ENCODE results near the gene VPS51. TPM values are rescaled to one million over a fixed set of nuclear protein-coding genes. Genes with fewer than 3 reads are reported as not detected.

VPS51 gene
- polyA plus RNA-seq (2013, experiment 1 of 2), result 48.2 TPM
- polyA plus RNA-seq (2013, experiment 2 of 2), result 46.6 TPM

GRCh38 chr11:65095974-65096806, at the start of gene VPS51:
Gene VPS51, plus strand, starts transcription at chr11:65096214. Its CDS starts 37 bp downstream, at chr11:65096251.
- peak within 1 kb of the TSS; percentile 8 for H3K4ac ChIP-seq (ENCODE audit: low read depth, low read length)

DNA sequence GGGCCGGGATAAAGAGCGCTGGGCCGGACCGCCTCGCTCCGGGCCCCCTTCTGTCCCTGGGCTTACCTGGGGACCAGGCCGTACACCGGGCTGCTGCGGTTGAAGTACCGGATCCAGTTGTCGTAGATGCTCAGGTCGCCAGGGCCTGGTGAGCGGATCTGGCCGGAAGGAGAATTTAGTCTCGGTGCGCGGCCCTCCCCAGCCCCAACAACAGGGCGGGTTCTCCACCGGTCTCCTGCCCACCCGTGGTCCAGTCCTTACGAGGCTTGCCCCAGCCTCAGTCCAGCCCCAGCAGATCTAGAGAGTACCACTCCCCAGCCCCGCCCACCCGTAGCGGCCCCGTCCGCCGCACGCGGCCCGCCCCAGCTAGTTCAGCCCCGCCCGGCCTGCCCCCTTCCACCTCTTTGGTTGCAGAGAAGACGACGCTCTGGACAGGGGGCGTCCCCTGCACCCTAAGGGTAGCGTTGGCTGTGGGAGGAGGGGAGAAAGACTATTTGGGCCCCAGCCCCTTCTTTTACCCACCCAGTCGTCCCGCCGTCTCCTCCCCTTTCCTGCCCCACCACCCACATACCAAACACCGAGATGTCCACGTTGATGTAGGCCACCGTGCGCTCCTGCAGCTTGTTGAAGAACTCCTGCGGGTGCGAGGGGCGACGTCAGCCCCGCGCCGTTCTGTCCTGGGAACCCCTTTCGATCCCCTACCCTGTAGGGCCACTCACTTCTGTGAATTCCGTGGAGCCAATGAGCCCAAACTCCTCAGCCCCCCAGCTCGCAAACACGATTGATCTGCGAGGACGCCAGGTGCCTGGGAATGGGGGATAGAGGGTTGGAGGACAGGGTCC, 48.2 kb upstream of the VPS51 start:
- no peak overlapping the region for H3K4me3 ChIP-seq (ENCODE audit: low read length)
- WGBS (ENCODE audit: extremely low coverage, insufficient coverage, low lambda C conversion rate), result no CpG with 5 or more reads among the region's 56 CpGs

More at GRCh38 chr11:65095974-65096806, at the start of gene VPS51:
- peaks cover 5% of the 10 kb centered on the region for H3K79me1 ChIP-seq (ENCODE audit: low read length)
- peak within 1 kb of the TSS; percentile 78 for H3K56ac ChIP-seq (ENCODE audit: low read length)
- H3K23ac ChIP-seq (ENCODE audit: low read length), result no peak within 1 kb of the TSS
- no peak within 1 kb of the TSS for H4K5ac ChIP-seq (ENCODE audit: low read length)
- no peak within 1 kb of the TSS for H3K18ac ChIP-seq (ENCODE audit: low read length)
- H2AK5ac ChIP-seq (ENCODE audit: low read length), result no peak within 1 kb of the TSS
- no peak within 1 kb of the TSS for H2BK5ac ChIP-seq (ENCODE audit: low read length)
- peaks cover 2% of the 10 kb centered on the region for H3K36me3 ChIP-seq (ENCODE audit: control insufficient read depth, insufficient read depth, low read length)
- no peak within 1 kb of the TSS for H2BK15ac ChIP-seq (replicated peaks; ENCODE audit: low read depth)
- H4K8ac ChIP-seq (ENCODE audit: low read depth, low read length), result peak within 1 kb of the TSS; percentile 95
- H2BK120ac ChIP-seq (ENCODE audit: low read depth, low read length), result no peak within 1 kb of the TSS
- peak within 1 kb of the TSS; percentile 28 for H3K4me2 ChIP-seq (ENCODE audit: low read length)
- H3K79me2 ChIP-seq (ENCODE audit: control insufficient read depth, insufficient read depth, low read length), result peaks cover 3% of the 10 kb centered on the region
- peak; percentile 96 for DNase-seq
- no peaks in the 10 kb centered on the region for H3K27me3 ChIP-seq (ENCODE audit: insufficient read depth, low read length, poor library complexity)
- H3K9ac ChIP-seq (ENCODE audit: low read length), result peak within 1 kb of the TSS; percentile 66
- H3K4me3 ChIP-seq (ENCODE audit: low read length), result peak within 1 kb of the TSS; percentile 65
- H3K4me1 ChIP-seq (ENCODE audit: control insufficient read depth, low read depth, low read length), result peaks cover 3% of the 10 kb centered on the region
- H3K27ac ChIP-seq (ENCODE audit: low read depth, low read length), result no peak within 1 kb of the TSS
- WGBS (ENCODE audit: extremely low coverage, insufficient coverage, low lambda C conversion rate), result no CpG with 5 or more reads among the region's 52 CpGs

GRCh38 chr11:65051398-65051858, 44.6 kb upstream of the VPS51 start:
- Histone ChIP-seq H3K27me3 (ENCODE audit: insufficient read depth, low read length, poor library complexity) (no peaks in the 10 kb centered on the region), H3K4ac (ENCODE audit: low read depth, low read length) (no peak overlapping the region), H3K4me3 (ENCODE audit: low read length) (no peak overlapping the region), H2BK15ac (replicated peaks; ENCODE audit: low read depth) (no peak overlapping the region), H2AK5ac (ENCODE audit: low read length) (no peak overlapping the region), H3K79me1 (ENCODE audit: low read length) (no peaks in the 10 kb centered on the region), H4K8ac (ENCODE audit: low read depth, low read length) (no peak overlapping the region), H3K36me3 (ENCODE audit: control insufficient read depth, insufficient read depth, low read length) (no peaks in the 10 kb centered on the region), H2BK5ac (ENCODE audit: low read length) (no peak overlapping the region), H2BK120ac (ENCODE audit: low read depth, low read length) (no peak overlapping the region), H3K4me1 (ENCODE audit: control insufficient read depth, low read depth, low read length) (peaks cover 5% of the 10 kb centered on the region), H3K4me2 (ENCODE audit: low read length) (no peak overlapping the region), H3K18ac (ENCODE audit: low read length) (no peak overlapping the region), H3K27ac (ENCODE audit: low read depth, low read length) (no peak overlapping the region), H3K79me2 (ENCODE audit: control insufficient read depth, insufficient read depth, low read length) (no peaks in the 10 kb centered on the region), H3K56ac (ENCODE audit: low read length) (no peak overlapping the region), H3K23ac (ENCODE audit: low read length) (no peak overlapping the region), H3K9ac (ENCODE audit: low read length) (no peak overlapping the region), H4K5ac (ENCODE audit: low read length) (no peak overlapping the region)
- DNase-seq, result no peak
- WGBS (ENCODE audit: extremely low coverage, insufficient coverage, low lambda C conversion rate), result no CpG with 5 or more reads among the region's 9 CpGs

More for the DNA sequence above, 48.2 kb upstream of the VPS51 start:
- Histone ChIP-seq H2BK120ac (ENCODE audit: low read depth, low read length) (no peak overlapping the region), H2AK5ac (ENCODE audit: low read length) (no peak overlapping the region), H3K79me1 (ENCODE audit: low read length) (peaks cover 5% of the 10 kb centered on the region), H2BK5ac (ENCODE audit: low read length) (no peak overlapping the region), H3K23ac (ENCODE audit: low read length) (no peak overlapping the region), H3K4me1 (ENCODE audit: control insufficient read depth, low read depth, low read length) (peaks cover 5% of the 10 kb centered on the region), H3K79me2 (ENCODE audit: control insufficient read depth, insufficient read depth, low read length) (no peaks in the 10 kb centered on the region), H3K9ac (ENCODE audit: low read length) (peak overlapping the region; percentile 58), H3K18ac (ENCODE audit: low read length) (no peak overlapping the region), H3K27ac (ENCODE audit: low read depth, low read length) (no peak overlapping the region), H3K36me3 (ENCODE audit: control insufficient read depth, insufficient read depth, low read length) (peaks cover 2% of the 10 kb centered on the region), H2BK15ac (replicated peaks; ENCODE audit: low read depth) (no peak overlapping the region), H3K56ac (ENCODE audit: low read length) (peak overlapping the region; percentile 67), H3K4ac (ENCODE audit: low read depth, low read length) (no peak overlapping the region), H4K8ac (ENCODE audit: low read depth, low read length) (no peak overlapping the region), H3K27me3 (ENCODE audit: insufficient read depth, low read length, poor library complexity) (no peaks in the 10 kb centered on the region), H3K4me2 (ENCODE audit: low read length) (peak overlapping the region; percentile 59), H4K5ac (ENCODE audit: low read length) (no peak overlapping the region)
- no peak for DNase-seq

- WGBS (ENCODE audit: extremely low coverage, insufficient coverage, low lambda C conversion rate), result no CpG with 5 or more reads among the region's 8 CpGs
- Histone ChIP-seq H4K5ac (ENCODE audit: low read length) (no peak overlapping the region), H3K79me1 (ENCODE audit: low read length) (no peaks in the 10 kb centered on the region), H4K8ac (ENCODE audit: low read depth, low read length) (no peak overlapping the region), H3K56ac (ENCODE audit: low read length) (no peak overlapping the region), H2BK5ac (ENCODE audit: low read length) (no peak overlapping the region), H3K18ac (ENCODE audit: low read length) (no peak overlapping the region), H3K9ac (ENCODE audit: low read length) (no peak overlapping the region), H3K4me2 (ENCODE audit: low read length) (no peak overlapping the region), H3K4me3 (ENCODE audit: low read length) (no peak overlapping the region), H3K4me1 (ENCODE audit: control insufficient read depth, low read depth, low read length) (no peaks in the 10 kb centered on the region), H3K23ac (ENCODE audit: low read length) (no peak overlapping the region), H3K27ac (ENCODE audit: low read depth, low read length) (no peak overlapping the region), H2BK120ac (ENCODE audit: low read depth, low read length) (no peak overlapping the region), H2AK5ac (ENCODE audit: low read length) (no peak overlapping the region), H2BK15ac (replicated peaks; ENCODE audit: low read depth) (no peak overlapping the region), H3K79me2 (ENCODE audit: control insufficient read depth, insufficient read depth, low read length) (no peaks in the 10 kb centered on the region), H3K36me3 (ENCODE audit: control insufficient read depth, insufficient read depth, low read length) (no peaks in the 10 kb centered on the region), H3K27me3 (ENCODE audit: insufficient read depth, low read length, poor library complexity) (no peaks in the 10 kb centered on the region), H3K4ac (ENCODE audit: low read depth, low read length) (no peak overlapping the region)
- DNase-seq, result no peak
These were observed 42.0 kb upstream of the VPS51 start for GRCh38 chr11:65053827-65054508.

DNA sequence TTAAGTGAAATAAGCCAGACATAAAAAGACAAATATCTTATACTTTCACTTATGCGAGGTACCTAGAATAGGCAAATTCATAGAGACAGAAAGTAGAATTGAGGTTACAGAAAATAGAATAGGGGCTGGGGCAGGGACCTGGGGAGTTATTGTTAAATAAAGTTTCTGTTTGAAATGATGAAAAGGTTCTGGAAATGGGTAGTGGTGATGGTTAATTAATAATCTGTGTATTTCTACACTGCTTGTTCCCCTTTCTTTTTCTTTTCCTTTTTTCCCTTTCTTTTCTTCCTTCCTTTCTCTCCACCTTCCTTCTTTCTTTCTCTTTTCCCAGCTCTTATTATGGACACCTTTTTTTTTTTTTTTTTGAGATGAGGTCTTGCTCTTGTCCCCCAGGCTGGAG, 40.5 kb upstream of the VPS51 start:
- no peaks in the 10 kb centered on the region for H3K79me2 ChIP-seq (ENCODE audit: control insufficient read depth, insufficient read depth, low read length)
- no peaks in the 10 kb centered on the region for H3K79me1 ChIP-seq (ENCODE audit: low read length)
- H3K4ac ChIP-seq (ENCODE audit: low read depth, low read length), result no peak overlapping the region
- H3K18ac ChIP-seq (ENCODE audit: low read length), result no peak overlapping the region
- H3K23ac ChIP-seq (ENCODE audit: low read length), result no peak overlapping the region
- no CpG with 5 or more reads among the region's 1 CpG for WGBS (ENCODE audit: extremely low coverage, insufficient coverage, low lambda C conversion rate)
- H2BK5ac ChIP-seq (ENCODE audit: low read length), result no peak overlapping the region
- no peak overlapping the region for H3K4me2 ChIP-seq (ENCODE audit: low read length)
- DNase-seq, result no peak
- H3K36me3 ChIP-seq (ENCODE audit: control insufficient read depth, insufficient read depth, low read length), result no peaks in the 10 kb centered on the region
- H3K4me1 ChIP-seq (ENCODE audit: control insufficient read depth, low read depth, low read length), result no peaks in the 10 kb centered on the region
- H2AK5ac ChIP-seq (ENCODE audit: low read length), result no peak overlapping the region
- H2BK120ac ChIP-seq (ENCODE audit: low read depth, low read length), result no peak overlapping the region
- no peak overlapping the region for H4K8ac ChIP-seq (ENCODE audit: low read depth, low read length)
- no peak overlapping the region for H2BK15ac ChIP-seq (replicated peaks; ENCODE audit: low read depth)
- H3K56ac ChIP-seq (ENCODE audit: low read length), result no peak overlapping the region
- H3K4me3 ChIP-seq (ENCODE audit: low read length), result no peak overlapping the region
- no peak overlapping the region for H3K27ac ChIP-seq (ENCODE audit: low read depth, low read length)
- no peak overlapping the region for H4K5ac ChIP-seq (ENCODE audit: low read length)
- no peak overlapping the region for H3K9ac ChIP-seq (ENCODE audit: low read length)
- H3K27me3 ChIP-seq (ENCODE audit: insufficient read depth, low read length, poor library complexity), result no peaks in the 10 kb centered on the region

Data from mesendoderm (in vitro differentiated cells).